Measurements from ENCODE around the gene SLC7A10. TPM values are rescaled to one million over a fixed set of nuclear protein-coding genes. Genes with fewer than 3 reads are reported as not detected.

SLC7A10 gene
- total RNA-seq = 100 to 1,000 TPM in 1 of 4 donors, 10 to 100 TPM in 3; 12.9 to 150 (median 33.1) TPM

DNA sequence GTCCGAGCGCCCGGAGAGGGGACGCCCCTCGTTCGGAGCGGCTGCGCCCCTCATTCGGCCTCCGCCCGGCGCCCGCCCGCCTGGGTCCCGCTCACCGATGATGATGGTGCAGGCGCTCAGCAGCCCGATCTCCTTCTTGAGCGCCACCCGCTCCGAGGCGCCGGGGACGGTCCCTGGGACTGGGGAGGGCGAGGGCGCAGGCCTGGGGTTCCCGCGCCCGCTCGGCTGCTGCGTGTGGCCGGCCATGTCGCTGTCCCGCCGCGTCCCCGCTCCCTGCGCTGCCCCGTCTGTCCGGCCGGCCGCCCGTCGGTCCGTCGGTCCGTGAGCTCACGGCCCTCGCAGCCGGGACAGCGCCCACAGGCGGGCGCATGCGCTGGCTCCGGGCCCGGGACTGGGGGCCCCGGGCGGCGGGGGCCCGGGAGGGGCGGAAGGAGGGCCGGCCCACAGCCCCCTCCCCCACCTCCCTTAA lies at the start of gene SLC7A10:
TSS of gene SLC7A10 (minus strand) at position 393 of the 469 bp plus-strand sequence. CDS start at position 246, 147 bp downstream.
- TF ChIP-seq, protein P1, sequence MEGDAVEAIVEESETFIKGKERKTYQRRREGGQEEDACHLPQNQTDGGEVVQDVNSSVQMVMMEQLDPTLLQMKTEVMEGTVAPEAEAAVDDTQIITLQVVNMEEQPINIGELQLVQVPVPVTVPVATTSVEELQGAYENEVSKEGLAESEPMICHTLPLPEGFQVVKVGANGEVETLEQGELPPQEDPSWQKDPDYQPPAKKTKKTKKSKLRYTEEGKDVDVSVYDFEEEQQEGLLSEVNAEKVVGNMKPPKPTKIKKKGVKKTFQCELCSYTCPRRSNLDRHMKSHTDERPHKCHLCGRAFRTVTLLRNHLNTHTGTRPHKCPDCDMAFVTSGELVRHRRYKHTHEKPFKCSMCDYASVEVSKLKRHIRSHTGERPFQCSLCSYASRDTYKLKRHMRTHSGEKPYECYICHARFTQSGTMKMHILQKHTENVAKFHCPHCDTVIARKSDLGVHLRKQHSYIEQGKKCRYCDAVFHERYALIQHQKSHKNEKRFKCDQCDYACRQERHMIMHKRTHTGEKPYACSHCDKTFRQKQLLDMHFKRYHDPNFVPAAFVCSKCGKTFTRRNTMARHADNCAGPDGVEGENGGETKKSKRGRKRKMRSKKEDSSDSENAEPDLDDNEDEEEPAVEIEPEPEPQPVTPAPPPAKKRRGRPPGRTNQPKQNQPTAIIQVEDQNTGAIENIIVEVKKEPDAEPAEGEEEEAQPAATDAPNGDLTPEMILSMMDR (IDR thresholded peaks at IDR 0.05) = no peak
- no peak for DNase-seq (ENCODE audit: low spot score)
- no peak for ATAC-seq (ENCODE audit: low FRiP score)

DNA sequence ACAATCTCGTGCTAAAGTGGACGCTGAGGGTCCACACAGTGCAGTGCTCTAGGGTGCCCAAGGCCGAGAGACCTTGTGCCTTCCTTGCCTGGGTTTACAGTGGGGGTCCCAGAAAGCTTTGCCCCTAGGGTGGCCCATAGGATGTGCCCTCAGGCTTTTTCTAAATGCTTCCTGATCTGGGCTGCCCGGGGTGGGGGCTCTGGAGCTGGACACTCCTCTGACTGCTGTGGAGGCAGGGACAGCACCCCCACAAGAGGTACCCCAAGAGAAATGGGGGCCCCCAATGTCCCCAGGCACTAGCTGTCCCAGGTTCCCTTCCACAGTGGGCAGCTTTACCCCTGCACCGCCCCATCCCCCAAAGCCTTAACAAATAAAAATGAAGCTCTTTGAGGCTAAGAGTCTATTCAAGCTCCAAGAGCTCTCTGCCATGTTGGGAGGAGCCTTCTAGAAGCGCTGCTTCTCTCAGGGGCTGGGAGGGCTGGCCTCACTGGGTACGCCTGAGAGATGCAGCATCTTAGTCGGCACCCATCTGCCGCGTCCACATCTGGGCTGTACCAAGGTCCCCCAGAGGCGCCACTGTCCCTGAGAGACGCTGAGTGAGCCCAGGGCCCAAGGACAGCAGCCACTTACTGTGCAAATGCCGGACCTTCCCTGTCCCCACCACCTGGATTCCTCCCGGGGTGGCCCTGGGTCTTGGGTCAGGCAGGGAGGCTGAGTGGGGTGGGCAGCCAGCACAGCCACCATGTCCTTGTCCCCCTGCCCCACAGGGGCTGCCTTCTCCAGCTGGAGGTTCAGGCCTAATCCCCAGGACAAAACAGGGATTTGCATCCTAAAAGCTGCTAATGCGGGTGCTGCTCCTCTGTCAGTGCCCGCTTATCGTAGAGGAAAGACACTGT lies 49.3 kb upstream of the SLC7A10 start:
- TF ChIP-seq, protein P1 (IDR thresholded peaks at IDR 0.05) = no peak
- no peak for DNase-seq (ENCODE audit: low spot score)
- no peak for ATAC-seq (ENCODE audit: low FRiP score)

DNA sequence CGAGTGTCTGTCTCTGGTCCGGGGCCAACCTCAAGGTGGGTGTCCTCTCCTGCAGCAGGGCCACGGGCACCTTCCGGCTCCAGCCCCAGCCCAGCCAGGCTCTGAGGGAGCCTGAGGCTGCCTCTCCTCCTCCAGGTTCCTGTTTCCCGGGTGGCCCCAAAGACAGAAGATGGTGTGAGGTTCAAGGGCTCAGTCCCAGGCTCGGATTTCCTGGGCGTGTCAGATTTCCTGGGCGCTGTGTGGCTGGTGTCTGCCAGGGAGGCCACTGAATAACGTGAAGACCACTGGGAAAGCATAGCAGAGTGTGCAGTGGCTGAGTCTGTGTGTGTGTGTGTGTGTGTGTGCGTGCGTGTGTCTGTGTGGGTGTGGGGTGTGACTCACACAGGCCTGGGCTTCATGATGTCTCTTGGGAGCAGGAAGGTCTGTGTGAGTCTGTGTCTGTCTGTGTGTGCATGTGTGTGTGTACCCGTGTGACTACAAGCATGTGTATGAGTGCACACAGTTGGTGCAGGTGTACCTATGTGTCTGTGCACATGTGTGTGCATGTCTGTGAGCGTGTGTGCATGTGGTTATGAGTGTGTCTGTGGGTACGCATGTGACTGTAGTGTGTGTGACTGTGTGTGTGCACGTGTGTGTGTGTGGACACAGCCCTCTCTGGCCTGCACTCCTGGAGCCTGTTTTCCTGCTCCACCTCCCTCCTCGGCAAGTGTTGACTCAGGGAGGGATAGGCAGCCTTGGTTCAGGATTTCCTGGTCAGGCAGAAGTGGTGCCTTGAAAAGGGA lies 48.4 kb upstream of the SLC7A10 start:
- ATAC-seq (ENCODE audit: low FRiP score) (peak; percentile 15), DNase-seq (ENCODE audit: low spot score) (peak; percentile 51)
- TF ChIP-seq, protein P1 (IDR thresholded peaks at IDR 0.05) = no peak

DNA sequence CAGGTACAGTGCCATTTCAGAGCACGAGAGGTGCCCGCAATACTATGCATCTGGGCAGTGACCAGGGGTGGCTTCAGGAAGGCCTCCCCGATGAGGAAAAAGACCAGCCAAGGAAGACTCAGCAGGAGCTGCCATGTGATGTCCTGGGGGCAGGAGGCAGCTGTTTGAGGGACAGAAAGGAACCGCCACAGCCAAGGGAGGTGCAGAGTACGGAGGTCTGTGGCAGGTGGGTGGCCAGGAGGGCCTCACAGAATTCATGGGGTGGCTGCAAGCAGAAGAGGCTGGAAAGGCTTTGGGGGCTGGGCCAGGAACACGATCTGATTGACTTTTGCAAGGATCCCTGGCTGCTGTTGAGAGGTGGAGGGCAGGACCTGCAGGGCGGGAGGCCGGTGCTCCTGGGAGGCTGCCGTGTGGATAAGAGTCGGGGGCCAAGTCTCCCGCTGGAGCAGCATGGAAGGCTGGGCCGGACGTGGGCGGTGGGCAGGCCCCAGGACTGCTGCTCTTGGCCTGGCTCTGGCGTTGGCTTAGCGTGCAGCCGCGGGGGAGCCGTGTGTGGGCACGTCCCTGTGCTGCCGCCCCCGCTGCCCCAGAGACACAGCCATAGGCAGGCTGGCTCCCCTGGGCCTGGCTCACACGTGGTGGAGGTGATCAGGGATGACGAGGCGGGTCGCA lies 47.6 kb upstream of the SLC7A10 start:
- TF ChIP-seq, protein P1 (IDR thresholded peaks at IDR 0.05) = no peak
- ATAC-seq (ENCODE audit: low FRiP score) (no peak), DNase-seq (ENCODE audit: low spot score) (no peak)

DNA sequence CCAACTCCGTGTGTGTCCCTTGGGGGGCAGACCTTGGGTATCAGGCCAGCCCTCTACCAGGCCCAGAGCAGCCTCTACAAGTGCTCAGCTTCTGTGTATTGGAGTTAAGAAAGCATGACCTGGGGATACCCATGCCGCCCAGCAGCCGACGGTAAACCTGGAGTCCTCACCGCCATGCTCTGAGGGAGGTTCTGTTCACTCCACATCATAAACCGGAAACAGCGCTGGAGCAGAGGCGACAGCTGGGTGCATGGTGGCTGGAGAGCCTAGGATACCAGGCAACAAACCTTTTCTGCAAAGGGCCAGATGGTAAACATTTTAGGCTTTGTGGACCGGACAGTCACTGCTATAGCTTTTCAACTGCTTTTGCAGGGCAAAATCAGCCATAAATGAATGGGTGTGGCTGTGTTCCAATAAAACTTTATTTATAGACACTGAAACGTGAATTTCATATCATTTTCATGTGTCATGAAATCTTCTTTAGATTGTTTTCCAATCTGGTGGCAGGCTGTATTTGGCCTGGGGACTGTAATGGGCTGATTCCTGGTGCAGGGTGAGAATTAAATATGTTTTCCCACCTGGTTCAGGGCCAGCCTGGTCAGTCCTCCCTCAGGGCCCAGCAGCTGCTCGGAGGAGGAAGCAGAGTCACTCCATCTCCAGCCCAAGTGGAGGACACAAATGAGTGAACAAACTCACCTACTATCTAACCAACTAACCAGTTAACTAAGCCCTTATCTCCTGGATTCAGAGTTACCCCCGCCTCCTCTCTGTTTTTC lies 45.8 kb upstream of the SLC7A10 start:
- ATAC-seq (ENCODE audit: low FRiP score) (no peak), DNase-seq (ENCODE audit: low spot score) (no peak)
- TF ChIP-seq, protein P1 (IDR thresholded peaks at IDR 0.05) = no peak

DNA sequence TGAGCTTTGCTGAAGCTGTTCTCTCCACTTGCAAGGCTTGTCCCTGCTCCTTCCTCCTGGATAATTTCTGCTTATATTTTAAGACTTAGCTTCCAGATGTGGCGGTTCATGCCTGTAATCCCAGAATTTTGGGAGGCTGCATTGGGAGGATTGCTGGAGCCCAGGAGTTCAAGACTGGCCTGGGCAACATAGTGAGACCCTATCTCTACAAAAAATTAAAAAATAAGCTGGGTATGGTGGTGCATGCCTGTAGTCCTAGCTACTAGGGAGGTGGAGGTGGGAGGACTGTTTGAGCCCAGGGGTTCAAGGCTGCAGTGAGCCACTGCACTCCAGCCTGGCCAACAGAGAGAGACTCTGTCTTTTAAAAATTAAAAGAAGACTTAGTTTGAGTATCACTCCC lies 45.1 kb upstream of the SLC7A10 start:
- no peak for DNase-seq (ENCODE audit: low spot score)
- no peak for ATAC-seq (ENCODE audit: low FRiP score)
- TF ChIP-seq, protein P1 (IDR thresholded peaks at IDR 0.05) = no peak

All from omental fat pad (tissue), 4 donors.